Ishikawa (cell line): ENCODE measurements around the gene PPM1L.

ENCODE experiments used
- CEBPB ChIP-seq: IDR thresholded peaks from 2 replicates; pipeline ENCODE4 v1.6.1; 2012
- CREB1 ChIP-seq: IDR thresholded peaks from 2 replicates; pipeline ENCODE4 v1.6.1; 2012; ENCODE audit warnings: low read depth
- EGR1 ChIP-seq: IDR thresholded peaks from 2 replicates; pipeline ENCODE4 v1.6.1; 2012
- EP300 ChIP-seq: IDR thresholded peaks from 2 replicates; pipeline ENCODE4 v1.6.1; 2012; ENCODE audit warnings: borderline replicate concordance
- FOXM1 ChIP-seq: IDR thresholded peaks from 2 replicates; pipeline ENCODE4 v1.6.1; 2012; ENCODE audit warnings: low read depth, borderline replicate concordance
- NFIC ChIP-seq: IDR thresholded peaks from 2 replicates; pipeline ENCODE4 v1.6.1; 2012
- RAD21 ChIP-seq: IDR thresholded peaks from 2 replicates; pipeline ENCODE4 v1.6.1; 2012; ENCODE audit warnings: low read depth
- TAF1 ChIP-seq: IDR thresholded peaks from 2 replicates; pipeline ENCODE4 v1.6.1; 2012; ENCODE audit warnings: low read depth, mild to moderate bottlenecking
- TCF12 ChIP-seq: IDR thresholded peaks from 2 replicates; pipeline ENCODE4 v1.6.1; 2012; ENCODE audit warnings: low read depth
- TEAD4 ChIP-seq: IDR thresholded peaks from 2 replicates; pipeline ENCODE4 v1.6.1; 2012
- YY1 ChIP-seq: IDR thresholded peaks from 2 replicates; pipeline ENCODE4 v1.6.1; 2012; ENCODE audit warnings: low read depth
- ZBTB7A ChIP-seq: IDR thresholded peaks from 2 replicates; pipeline ENCODE4 v1.6.1; 2012; ENCODE audit warnings: low read depth
- TF ChIP-seq, protein P1 (sequence below): IDR thresholded peaks from 2 replicates; pipeline ENCODE4 v1.6.1; 2012; ENCODE audit warnings: low read depth, mild to moderate bottlenecking
- TF ChIP-seq, protein P2 (sequence below): IDR thresholded peaks from 2 replicates; pipeline ENCODE4 v1.6.1; 2012
- TF ChIP-seq, protein P3 (sequence below): IDR thresholded peaks from 2 replicates; pipeline ENCODE4 v1.6.1; 2012

The PPM1L gene

DNA sequence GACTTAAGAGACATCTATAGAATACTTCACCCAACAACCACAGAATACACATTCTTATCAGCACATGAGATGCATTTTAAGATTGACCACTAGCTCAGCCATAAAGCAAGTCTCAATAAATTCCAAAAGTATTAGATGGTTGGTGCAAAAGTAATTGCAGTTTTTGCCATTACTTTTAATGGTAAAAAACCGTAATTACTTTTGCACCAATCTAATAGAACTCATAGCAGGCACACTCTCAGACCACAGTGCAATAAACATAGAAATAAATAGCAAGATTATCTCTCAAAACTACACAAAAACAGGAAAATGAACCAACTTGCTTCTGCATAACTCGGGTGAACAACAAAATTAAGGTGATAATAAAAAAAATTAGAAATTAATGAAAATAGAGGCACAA is 33.7 kb upstream of the PPM1L start:
- TF ChIP-seq CEBPB = no peak
- TF ChIP-seq, protein P1, sequence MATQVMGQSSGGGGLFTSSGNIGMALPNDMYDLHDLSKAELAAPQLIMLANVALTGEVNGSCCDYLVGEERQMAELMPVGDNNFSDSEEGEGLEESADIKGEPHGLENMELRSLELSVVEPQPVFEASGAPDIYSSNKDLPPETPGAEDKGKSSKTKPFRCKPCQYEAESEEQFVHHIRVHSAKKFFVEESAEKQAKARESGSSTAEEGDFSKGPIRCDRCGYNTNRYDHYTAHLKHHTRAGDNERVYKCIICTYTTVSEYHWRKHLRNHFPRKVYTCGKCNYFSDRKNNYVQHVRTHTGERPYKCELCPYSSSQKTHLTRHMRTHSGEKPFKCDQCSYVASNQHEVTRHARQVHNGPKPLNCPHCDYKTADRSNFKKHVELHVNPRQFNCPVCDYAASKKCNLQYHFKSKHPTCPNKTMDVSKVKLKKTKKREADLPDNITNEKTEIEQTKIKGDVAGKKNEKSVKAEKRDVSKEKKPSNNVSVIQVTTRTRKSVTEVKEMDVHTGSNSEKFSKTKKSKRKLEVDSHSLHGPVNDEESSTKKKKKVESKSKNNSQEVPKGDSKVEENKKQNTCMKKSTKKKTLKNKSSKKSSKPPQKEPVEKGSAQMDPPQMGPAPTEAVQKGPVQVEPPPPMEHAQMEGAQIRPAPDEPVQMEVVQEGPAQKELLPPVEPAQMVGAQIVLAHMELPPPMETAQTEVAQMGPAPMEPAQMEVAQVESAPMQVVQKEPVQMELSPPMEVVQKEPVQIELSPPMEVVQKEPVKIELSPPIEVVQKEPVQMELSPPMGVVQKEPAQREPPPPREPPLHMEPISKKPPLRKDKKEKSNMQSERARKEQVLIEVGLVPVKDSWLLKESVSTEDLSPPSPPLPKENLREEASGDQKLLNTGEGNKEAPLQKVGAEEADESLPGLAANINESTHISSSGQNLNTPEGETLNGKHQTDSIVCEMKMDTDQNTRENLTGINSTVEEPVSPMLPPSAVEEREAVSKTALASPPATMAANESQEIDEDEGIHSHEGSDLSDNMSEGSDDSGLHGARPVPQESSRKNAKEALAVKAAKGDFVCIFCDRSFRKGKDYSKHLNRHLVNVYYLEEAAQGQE = no peak
- TF ChIP-seq RAD21 = no peak
- no peak for TF ChIP-seq EP300
- TF ChIP-seq, protein P2, sequence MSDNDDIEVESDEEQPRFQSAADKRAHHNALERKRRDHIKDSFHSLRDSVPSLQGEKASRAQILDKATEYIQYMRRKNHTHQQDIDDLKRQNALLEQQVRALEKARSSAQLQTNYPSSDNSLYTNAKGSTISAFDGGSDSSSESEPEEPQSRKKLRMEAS = no peak
- TF ChIP-seq, protein P3, sequence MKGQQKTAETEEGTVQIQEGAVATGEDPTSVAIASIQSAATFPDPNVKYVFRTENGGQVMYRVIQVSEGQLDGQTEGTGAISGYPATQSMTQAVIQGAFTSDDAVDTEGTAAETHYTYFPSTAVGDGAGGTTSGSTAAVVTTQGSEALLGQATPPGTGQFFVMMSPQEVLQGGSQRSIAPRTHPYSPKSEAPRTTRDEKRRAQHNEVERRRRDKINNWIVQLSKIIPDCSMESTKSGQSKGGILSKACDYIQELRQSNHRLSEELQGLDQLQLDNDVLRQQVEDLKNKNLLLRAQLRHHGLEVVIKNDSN = no peak
- TF ChIP-seq TCF12 = no peak
- TF ChIP-seq NFIC = no peak
- TF ChIP-seq YY1 = no peak

DNA sequence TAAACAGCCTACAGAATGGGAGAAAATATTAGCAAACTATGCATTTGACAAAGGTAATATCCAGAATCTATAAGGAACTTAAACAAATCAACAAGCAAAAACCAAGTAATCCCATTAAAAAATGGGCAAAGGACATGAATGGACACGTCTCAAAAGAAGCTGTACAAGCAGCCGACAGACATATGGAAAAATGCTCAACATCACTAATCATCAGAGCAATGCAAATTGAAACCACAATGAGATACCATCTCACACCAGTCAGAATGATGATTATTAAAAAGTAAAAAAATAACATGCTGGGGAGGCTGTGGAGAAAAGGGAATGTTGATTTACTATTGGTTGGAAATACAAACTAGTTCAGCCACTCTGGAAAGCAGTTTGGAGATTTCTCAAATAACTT is 30.7 kb upstream of the PPM1L start:
- TF ChIP-seq CREB1 = no peak
- TF ChIP-seq, protein P3 = no peak
- no peak for TF ChIP-seq YY1
- TF ChIP-seq TEAD4 = no peak

DNA sequence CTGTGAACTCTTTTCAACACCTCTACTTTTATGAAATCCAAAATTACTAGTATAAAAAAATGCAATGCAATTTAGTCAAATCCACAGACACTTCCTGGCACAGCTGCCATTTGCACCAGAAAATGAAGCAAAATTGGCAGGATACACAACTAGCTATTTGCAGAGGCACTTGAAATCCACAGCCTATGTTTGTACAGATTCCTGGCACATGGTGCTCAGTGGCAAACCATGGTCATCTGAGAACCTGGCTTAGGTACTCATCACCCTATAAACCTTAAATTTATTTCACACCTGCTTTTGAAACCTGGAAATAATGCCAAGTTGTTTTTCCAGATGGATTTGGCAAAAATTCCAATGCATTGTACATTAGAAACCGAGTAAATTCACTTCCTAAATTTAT is 20.2 kb upstream of the PPM1L start:
- TF ChIP-seq, protein P1 = no peak
- TF ChIP-seq TEAD4 = no peak
- TF ChIP-seq EGR1 = no peak
- TF ChIP-seq ZBTB7A = no peak
- no peak for TF ChIP-seq YY1
- no peak for TF ChIP-seq FOXM1
- no peak for TF ChIP-seq CREB1
- TF ChIP-seq TCF12 = no peak
- no peak for TF ChIP-seq RAD21
- TF ChIP-seq, protein P3 = no peak
- TF ChIP-seq EP300 = no peak
- no peak for TF ChIP-seq TAF1
- no peak for TF ChIP-seq CEBPB
- TF ChIP-seq, protein P2 = no peak
- TF ChIP-seq NFIC = no peak

DNA sequence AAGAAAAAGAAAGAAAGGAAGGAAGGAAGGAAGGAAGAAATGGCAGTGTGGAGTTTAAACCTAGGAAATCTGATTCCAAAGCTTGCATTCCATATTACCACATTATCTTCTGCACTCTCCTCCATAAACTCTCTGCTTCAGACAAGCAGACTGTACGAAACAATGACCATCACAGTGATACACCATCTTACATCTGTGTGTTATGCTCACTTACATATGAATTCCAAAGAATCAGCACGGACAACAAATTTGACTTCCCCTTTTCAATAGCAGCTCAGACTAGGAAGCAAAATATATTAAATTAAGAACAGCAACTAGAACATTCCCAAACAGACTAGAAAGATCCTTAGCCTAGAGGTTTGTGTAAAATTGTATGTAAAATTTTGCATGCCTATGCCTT is 18.0 kb upstream of the PPM1L start:
- TF ChIP-seq TEAD4 = no peak

DNA sequence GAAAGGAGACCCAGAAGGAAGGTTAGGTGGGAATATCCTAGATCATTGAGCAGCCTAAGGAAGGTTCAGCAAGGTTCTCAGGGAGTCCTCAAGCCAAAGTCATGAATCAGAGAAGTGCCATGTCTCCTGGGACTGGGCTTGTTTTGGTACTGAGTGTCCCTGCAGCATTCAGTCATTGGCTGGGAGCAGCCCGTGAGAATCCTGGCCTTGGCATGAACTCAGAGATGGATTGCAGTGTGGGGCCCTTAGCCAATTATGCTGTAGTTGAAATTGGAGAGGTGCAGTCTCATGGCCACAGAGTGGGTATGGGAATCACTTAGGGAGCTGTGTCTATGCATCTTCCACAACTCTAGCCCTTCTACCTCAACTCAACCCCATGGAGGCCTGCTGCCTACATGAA is 17.0 kb upstream of the PPM1L start:
- TF ChIP-seq, protein P2 = no peak
- TF ChIP-seq CEBPB (no peak), EGR1 (no peak), FOXM1 (no peak), NFIC (no peak), RAD21 (no peak), EP300 (no peak), TAF1 (no peak), YY1 (no peak), TCF12 (no peak), ZBTB7A (no peak), TEAD4 (no peak)
- TF ChIP-seq, protein P3 = no peak

DNA sequence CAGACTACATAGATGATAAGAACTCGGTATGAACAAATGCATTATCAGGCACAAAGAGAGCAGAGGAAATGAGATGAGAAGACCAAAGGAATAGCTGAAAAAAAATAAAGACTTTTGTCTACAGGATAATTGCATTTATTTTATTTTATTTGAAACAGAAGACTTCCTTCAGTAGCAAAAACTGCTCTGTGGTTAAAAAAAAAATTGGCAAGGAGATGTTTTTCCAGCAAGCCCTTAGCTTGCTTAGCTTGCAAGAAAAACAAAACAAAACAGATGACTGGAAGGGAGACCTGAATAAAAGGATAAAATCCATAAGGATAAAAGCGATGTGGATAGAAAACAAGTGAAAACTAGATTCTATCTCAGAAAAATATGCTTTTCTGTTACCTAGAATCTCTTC is 9.1 kb upstream of the PPM1L start:
- TF ChIP-seq YY1 = no peak

DNA sequence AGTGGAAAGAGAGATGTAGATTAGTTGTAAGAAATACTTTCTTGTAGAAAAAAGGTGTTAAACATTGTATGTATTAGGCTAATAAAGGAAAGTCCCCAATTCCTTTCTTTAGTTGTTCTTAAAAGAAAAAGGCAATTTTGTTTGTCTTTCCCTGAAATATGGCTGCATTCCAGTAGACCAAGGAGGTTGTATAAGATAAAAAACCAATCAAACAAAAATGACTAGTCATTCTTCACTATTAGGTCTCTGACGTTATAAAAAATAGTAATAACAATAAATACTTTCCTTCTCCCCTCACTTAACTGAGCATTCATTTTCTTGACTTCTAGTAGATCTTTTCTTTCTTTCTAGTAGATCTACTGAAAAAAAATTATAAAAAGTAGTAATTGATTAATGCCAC is 8.6 kb upstream of the PPM1L start:
- TF ChIP-seq EP300 = no peak
- TF ChIP-seq, protein P3 = no peak
- TF ChIP-seq CREB1 = no peak
- TF ChIP-seq TEAD4 = no peak
- no peak for TF ChIP-seq CEBPB
- TF ChIP-seq TCF12 = no peak
